ENCODE results near the gene CADPS. TPM values are rescaled to one million over a fixed set of nuclear protein-coding genes. Genes with fewer than 3 reads are reported as not detected.

Gene CADPS
- total and polyA plus RNA-seq, 9 of the 15 experiments (the other 6 are each of a cell fraction or from before 2014, with no cell fraction given): not detected

- TF ChIP-seq ZSCAN32 (CRISPR knock-in tag; IDR thresholded peaks at IDR 0.05): no peak
- TF ChIP-seq MXI1 (IDR thresholded peaks at IDR 0.05; ENCODE audit: low read depth, low read length): no peak
- TF ChIP-seq TFAM (CRISPR knock-in tag; conservative IDR thresholded peaks at IDR 0.05): no peak
Measured at GRCh38 chr3:62527474-62527873, 347.7 kb downstream of the CADPS start (continued).

- WGBS (ENCODE audit: insufficient coverage, low coverage, missing lambda C conversion rate): 0% methylated on average over 3 of the region's 3 CpGs
- no TSS peak for BruUV-seq (replicated peaks)
- Histone ChIP-seq H3K27ac (ENCODE audit: extremely low read depth, low read depth, low read length) (no peak overlapping the region), H3K4me1 (replicated peaks in 1 of 2; ENCODE audit: control insufficient read depth in 2 of 2, insufficient read depth in 2 of 2, low read length in 2 of 2) (no peaks in the 10 kb centered on the region), H3K4me2 (ENCODE audit: insufficient read depth, low read length) (no peak overlapping the region), H3K9me3 (replicated peaks; ENCODE audit: control insufficient read depth, insufficient read depth, low read depth, low read length) (no peaks in the 10 kb centered on the region), H4K20me1 (replicated peaks; ENCODE audit: control insufficient read depth, insufficient read depth, low read length) (no peaks in the 10 kb centered on the region), H3K9ac (ENCODE audit: insufficient read depth in 1 of 2, low read depth in 2 of 2, low read length in 2 of 2) (no peak overlapping the region), H3K9me1 (ENCODE audit: control insufficient read depth, insufficient read depth, low read length) (no peaks in the 10 kb centered on the region), H2AFZ (ENCODE audit: low read depth, low read length) (no peak overlapping the region), H3K4me3 (no peak overlapping the region), H3K36me3 (ENCODE audit: control insufficient read depth, insufficient read depth, low read length) (no peaks in the 10 kb centered on the region), H3K27me3 (ENCODE audit: control insufficient read depth in 2 of 2, insufficient read depth in 2 of 2, low read length in 2 of 2) (no peaks in the 10 kb centered on the region), H3K79me2 (ENCODE audit: control insufficient read depth, insufficient read depth, low read length) (no peaks in the 10 kb centered on the region)
- POLR2A ChIA-PET: no interaction called here
- no peak for TF ChIP-seq ZNF436 (CRISPR knock-in tag; IDR thresholded peaks at IDR 0.05)
- no peak for TF ChIP-seq ZNF431 (CRISPR knock-in tag; IDR thresholded peaks at IDR 0.05)
- TF ChIP-seq ZC3H8 (IDR thresholded peaks at IDR 0.05): no peak
- no peak for TF ChIP-seq FOXJ3 (CRISPR knock-in tag; IDR thresholded peaks at IDR 0.05)
- TF ChIP-seq PML (IDR thresholded peaks at IDR 0.05; ENCODE audit: low read length): no peak
- TF ChIP-seq POLR2H (tag; IDR thresholded peaks at IDR 0.05; ENCODE audit: low read depth): no peak
- TF ChIP-seq ZBTB12 (CRISPR knock-in tag; IDR thresholded peaks at IDR 0.05): no peak
- TF ChIP-seq AFF1 (IDR thresholded peaks at IDR 0.05; ENCODE audit: low read depth in 1 of 2, partially characterized antibody in 2 of 2): no peak
- TF ChIP-seq HDAC6 (IDR thresholded peaks at IDR 0.05; ENCODE audit: low read depth, low read length): no peak
- in situ Hi-C loops (cut with MboI): no loop called here
- CTCF ChIA-PET (ENCODE audit: low intra/inter-chr PET ratio): no interaction called here
- no peak for FAIRE-seq
- intact Hi-C loops (cut with micrococcal nuclease): no loop called here
- ATAC-seq: no peak
- no peak for DNase-seq (ENCODE audit: extremely low read depth in 1 of 4, low spot score in 3 of 4)
Measured at GRCh38 chr3:62525281-62525680, 349.9 kb downstream of the CADPS start.

All from K562 (cell line).